Liver (tissue), 3 donors: Measurements from ENCODE around the gene CDH22.

Experiments used
- ATF3 ChIP-seq: IDR thresholded peaks from 2 replicates; pipeline ENCODE4 v1.6.1; 2016; ENCODE audit warnings: antibody characterized with exemption
- CTCF ChIP-seq: fragments of 150-350 bp; IDR thresholded peaks from 2 replicates; pipeline ENCODE4 v1.5.1; 2017; ENCODE audit warnings: improper control_type of control experiment, low read depth, low read length; ENCODE audit not compliant: missing input control
- GABPA ChIP-seq, 2 donors: IDR thresholded peaks in 1 of 2; conservative IDR thresholded peaks in 1 of 2; 2 replicates each; pipeline ENCODE4 v1.6.1; 2016; ENCODE audit warnings: antibody characterized with exemption in 2 of 2, mild to moderate bottlenecking in 1 of 2, moderate library complexity in 1 of 2
- MAX ChIP-seq: IDR thresholded peaks from 2 replicates; pipeline ENCODE4 v1.6.1; 2016; ENCODE audit warnings: antibody characterized with exemption
- RAD21 ChIP-seq, 2 donors: IDR thresholded peaks; 2 replicates each; pipeline ENCODE4 v1.6.1; 2016; ENCODE audit warnings: antibody characterized with exemption in 2 of 2, mild to moderate bottlenecking in 2 of 2
- SP1 ChIP-seq: IDR thresholded peaks from 2 replicates; pipeline ENCODE4 v1.6.1; 2018; ENCODE audit warnings: antibody characterized with exemption, mild to moderate bottlenecking
- TAF1 ChIP-seq: conservative IDR thresholded peaks from 2 replicates; pipeline ENCODE4 v1.6.1; 2016; ENCODE audit warnings: antibody characterized with exemption, mild to moderate bottlenecking
- YY1 ChIP-seq: IDR thresholded peaks from 2 replicates; pipeline ENCODE4 v1.6.1; 2016; ENCODE audit warnings: antibody characterized with exemption, mild to moderate bottlenecking
- donor health status: healthy.
- donor health status: healthy.

- TF ChIP-seq CTCF (no peak), TAF1 (no peak), YY1 (no peak), MAX (no peak), RAD21 (IDR thresholded peaks at IDR 0.05) (no peak), GABPA (IDR thresholded peaks at IDR 0.05 in 1 of 2, conservative IDR thresholded peaks at IDR 0.05 in 1 of 2) (no peak), SP1 (no peak), ATF3 (no peak)
Measured at GRCh38 chr20:46148313-46149208, 159.7 kb downstream of the CDH22 start.
